NCI-H128 (cell line): Measurements from ENCODE around the gene MRPL48.
A peak's percentile ranks its signal among the peaks of the same experiment; 100 is the strongest.
"Not testable (repeated sequence)": the region's sequence is repeated elsewhere in the genome, so short reads cannot be mapped to it uniquely, and the experiment has no call there.

ENCODE experiments used
- DNase-seq: peaks from one replicate; lab custom pipeline; 2025; ENCODE audit not compliant: unreplicated experiment; lab: John Stamatoyannopoulos, UW

MRPL48 gene

DNA sequence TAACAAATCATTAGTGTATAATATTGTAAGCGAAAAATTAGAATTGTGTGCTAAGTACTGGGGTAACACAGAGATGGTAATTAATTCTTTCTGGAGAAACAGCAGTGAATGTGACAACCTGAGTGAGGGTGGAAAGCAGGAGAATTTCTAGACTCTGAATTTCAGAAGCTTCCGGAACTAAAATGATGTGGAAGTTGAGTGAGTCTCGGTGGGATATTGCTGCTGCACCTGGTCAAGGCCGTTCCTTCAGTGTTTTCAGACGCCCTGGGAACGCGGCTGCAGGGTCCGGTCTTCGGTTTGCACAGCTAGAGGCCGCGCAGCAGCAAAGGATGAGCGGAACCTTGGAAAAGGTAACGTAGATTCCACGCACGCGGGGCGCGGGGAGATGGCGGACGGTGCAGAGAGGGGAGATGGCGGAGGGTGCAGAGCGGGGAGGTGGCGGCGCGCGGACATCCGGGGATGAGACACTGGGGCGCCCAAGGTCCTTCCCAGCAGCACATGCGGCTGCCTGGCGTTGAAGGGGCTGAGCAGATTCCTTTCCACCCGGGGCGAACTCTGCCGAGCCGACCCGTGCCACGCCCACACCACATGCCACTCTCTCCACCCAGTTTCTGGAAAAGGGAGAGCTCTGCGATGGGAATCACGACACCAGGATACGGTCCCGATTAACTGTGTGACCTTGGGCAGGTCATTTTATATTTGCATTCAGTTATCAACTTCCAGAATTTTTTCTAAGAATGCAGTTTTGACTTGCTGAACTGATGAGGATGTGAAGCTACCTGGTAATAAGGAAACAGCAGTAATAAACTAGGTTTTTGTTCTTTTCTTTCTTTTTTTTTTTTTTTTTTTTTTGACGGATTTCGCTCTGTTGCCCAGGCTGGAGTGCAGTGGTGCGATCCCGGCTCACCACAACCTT is at the start of gene MRPL48:
Gene MRPL48 (plus strand): TSS at position 232 of the 916 bp plus-strand sequence. CDS start 98 bp downstream, at position 330.
- peak; percentile 83 for DNase-seq

DNA sequence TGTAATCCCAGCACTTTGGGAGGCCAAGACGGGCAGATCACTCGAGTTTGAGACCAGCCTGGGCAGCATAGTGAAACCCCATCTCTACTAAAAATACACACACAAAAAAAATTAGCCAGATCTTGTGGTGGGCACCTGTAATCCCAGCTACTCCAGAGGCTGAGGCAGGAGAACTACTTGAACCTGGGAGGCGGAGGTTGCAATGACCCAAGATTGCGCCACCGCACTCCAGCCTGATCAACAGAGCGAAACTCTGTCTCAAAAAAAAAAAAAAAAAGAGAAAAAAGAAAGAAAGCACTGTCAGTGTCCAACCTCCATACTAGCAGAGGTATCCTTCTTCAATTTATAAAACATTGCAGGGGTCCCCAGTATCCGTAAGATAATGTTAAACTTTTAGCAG is 44.6 kb upstream of the MRPL48 start:
- no peak for DNase-seq

DNA sequence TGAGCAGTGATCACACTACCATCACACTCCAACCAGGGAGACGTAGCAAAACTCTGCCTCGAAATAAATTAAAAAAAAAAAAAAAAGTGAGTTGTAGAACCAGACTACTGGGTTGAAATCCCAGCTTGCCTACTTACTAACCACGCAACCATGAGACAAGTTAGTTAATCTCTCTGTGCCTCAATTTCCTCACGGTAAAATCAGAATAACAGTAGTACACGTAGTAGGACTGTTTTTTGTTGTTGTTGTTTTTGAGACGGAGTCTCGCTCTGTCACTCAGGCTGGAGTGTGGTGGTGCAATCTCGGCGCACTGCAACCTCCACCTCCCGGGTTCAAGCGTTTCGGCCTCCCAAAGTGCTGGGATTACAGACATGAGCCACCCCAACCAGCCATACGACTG is 41.0 kb upstream of the MRPL48 start:
- DNase-seq = no peak

DNA sequence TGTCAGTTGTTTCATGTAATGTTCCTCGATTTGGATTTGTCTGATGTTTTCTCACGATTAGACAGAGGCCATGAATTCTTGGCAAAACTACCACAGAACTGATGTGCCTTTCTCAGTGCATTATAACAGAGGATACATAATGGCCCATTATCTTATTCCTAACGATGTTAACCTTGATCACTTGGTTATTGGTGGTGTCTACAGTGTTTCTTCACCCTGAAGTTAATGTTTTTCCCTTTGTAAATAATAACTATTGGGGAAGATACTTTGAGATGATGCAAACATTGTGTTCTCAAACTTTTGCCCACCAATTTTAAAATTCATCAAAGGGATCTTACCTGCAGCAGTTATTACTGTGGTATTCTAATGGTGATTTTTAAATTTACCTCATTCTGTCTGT is 39.9 kb upstream of the MRPL48 start:
- no peak for DNase-seq

DNA sequence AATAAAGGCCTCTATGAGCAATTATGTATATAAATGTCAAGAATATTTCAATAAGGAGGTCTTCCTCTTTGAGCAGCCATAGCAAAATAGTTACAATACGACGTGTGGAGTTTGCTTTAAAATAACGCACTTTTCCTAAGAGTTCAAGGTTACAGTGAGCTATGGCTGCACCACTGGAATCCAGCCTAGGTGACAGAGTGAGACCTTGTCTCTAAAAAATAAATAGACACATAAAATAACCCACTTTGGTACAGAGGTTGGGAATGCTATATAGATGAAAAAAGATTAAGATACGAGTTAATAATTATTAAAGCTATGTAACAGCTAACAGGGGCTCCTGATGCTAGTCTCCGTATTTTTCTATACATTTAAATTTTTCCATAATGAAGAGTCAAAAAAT is 39.4 kb upstream of the MRPL48 start:
- no peak for DNase-seq

DNA sequence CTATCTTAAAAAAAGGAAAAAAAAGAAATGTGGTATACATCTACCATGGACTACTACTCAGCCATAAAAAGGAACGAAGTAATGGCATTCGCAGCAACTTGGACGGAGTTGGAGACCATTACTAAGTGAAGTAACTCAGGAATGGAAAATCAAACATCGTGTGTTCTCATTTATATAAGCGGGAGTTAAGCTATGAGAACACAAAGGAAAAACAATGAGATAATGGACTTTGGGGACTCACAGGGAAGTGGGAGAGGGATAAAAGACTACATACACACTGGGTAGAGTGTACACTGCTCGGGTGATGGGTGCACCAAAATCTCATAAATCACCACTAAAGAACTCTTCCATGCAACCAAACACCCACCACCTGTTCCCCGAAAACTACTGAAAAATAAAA is 38.6 kb upstream of the MRPL48 start:
- no peak for DNase-seq

DNA sequence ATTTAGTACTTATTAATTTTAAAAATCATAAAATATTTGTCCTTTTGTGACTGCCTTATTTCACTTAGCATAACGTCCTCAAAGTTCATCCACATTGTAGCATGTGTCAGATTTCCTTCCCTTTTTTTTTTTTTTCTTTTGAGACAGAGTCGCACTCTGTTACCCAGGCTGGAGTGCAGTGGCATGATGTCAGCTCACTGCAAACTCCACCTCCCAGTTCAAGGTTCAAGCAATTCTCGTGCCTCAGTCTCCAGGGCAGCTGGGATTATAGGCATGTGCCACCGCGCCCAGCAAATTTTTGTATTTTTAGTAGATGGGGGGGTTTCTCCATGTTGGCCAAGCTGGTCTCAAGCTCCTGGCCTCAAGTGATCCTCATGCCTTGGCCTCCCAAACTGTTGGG is 37.4 kb upstream of the MRPL48 start:
- no peak for DNase-seq

DNA sequence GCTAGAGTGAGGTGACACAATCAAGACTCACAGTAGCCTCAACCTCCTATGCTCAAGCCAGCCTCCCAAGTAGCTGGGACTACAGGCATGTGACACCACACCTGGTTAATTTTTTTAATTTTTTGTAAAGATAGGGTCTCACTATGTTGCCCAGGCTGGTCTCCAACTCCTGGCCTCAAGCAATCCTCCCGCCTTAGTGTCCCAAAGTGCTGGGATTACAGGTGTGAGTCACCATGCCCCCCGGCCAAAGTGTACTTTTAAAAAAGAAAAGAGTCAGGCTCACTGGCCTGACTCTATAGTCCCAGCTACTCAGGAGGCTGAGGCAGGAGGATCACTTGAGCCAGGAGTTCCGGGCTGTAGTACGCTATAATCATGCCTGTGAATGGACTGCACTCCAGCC is 36.8 kb upstream of the MRPL48 start:
- not testable (repeated sequence) for DNase-seq

DNA sequence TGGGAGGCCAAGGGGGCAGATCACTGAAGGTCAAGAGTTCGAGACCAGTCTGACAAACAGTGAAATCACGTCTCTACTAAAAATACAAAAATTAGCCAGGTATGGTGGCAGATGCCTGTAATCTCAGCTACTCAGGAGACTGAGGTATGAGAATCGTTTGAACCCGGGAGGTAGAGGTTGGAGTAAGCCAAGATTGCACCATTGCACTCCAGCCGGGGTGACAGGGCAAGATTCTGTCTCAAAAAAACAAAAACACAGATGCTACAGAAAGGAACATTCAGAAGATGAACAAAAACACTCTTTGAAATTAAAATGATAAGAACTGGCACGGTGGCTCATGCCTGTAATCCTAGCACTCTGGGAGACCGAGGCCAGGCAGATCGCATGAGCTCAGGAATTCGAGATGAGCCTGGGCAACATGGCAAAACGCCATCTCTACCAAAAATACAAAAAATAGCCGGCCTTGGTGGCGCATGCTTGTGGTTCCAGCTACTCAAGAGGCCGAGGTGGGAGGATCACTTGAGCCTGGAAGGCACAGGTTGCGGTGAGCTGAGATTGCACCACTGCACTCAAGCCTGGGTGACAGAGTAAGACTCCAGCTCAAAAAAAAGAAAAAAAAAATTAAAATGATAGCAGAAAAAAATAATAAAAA is 35.3 kb upstream of the MRPL48 start:
- DNase-seq = no peak

DNA sequence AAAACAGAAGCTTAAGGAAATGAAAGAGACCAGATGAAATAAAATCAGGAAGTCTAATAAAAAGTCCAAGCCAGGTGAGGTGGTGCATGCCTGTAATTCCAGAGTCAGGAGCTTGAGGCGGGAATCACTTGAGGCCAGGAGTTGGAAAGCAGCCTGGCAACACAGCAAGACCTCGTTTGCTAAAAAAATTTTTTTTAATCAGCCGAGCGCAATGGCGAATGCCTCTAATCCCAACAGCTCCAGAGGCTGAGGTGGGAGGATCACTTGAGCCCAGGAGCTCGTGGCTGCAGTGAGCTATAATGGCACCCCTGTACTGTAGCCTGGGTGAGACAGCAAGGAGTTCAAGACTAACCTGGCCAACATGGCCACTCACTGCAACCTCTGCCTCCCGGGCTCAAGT is 34.8 kb upstream of the MRPL48 start:
- DNase-seq = no peak

DNA sequence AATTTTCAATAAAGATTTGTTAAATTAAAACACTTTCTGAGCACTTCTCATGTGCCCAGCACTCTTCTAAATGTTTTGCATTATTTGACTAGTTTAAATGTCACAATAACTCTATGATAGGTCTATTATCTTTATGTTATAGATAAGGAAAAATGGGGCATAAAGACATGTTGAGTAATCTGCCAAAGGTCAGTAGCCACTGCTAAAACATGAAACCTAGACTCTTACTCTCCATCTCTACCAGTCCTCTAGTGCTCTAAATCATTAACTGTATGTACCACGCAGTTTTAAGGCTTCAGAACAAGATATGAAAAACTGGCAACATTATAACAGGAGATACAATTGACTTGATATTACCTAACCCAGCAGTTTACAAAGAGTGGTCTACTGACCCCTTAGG is 33.7 kb upstream of the MRPL48 start:
- DNase-seq = no peak

DNA sequence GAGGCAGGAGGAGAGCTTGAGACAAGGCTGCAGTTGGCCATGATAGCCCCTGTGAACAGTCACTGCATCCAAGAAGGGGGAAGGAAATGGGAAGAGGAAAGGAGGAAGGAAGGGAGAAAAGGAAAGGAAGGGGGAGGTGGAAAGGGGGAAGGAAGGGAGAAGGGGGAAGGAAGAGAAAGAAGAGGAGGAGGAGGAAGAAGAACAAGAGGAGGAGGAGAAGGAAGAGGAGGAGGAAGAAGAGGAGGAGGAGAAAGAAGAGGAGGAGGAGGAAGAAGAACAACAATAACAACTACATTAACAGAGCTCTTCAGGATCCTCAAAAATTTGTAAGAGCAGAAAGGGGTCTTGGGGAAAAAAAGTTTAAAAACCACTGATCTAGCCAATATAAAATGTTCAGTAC is 32.0 kb upstream of the MRPL48 start:
- no peak for DNase-seq

DNA sequence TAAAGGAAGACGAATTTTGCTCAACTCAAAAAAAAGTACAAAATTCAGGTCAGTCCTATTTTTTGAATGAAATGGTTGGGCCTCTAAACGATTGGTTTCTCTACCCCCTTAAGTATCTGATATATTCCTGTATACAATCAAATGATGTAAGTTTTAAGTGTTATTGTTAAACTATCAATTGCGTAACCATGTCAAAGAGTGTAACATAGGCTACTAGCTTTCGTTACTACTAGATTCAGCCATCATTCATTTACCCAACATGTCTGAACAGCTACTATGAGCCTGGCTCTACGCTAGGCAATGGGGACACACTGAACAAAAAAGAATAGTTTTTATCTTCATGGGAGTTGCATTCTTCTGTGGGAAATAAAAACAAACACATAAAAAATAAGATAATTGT is 30.1 kb upstream of the MRPL48 start:
- no peak for DNase-seq

DNA sequence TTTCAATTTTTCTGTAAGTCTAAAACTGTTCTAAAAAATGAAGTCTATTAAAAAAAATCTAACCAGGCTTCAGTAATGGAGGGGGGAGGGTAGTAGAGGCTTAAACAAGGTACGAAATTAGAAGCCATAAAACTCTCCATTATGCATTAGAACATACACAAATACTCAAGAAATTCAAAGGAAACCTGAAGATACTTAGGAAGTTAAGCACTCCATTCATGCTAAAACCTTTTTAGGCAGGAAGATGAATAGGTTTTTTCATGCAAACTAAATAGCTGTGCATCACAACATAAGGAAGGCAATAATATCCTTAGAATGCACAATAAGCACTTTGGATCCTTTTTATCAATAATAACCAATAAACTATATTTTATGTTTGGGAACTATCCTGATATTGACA is 29.2 kb upstream of the MRPL48 start:
- no peak for DNase-seq

DNA sequence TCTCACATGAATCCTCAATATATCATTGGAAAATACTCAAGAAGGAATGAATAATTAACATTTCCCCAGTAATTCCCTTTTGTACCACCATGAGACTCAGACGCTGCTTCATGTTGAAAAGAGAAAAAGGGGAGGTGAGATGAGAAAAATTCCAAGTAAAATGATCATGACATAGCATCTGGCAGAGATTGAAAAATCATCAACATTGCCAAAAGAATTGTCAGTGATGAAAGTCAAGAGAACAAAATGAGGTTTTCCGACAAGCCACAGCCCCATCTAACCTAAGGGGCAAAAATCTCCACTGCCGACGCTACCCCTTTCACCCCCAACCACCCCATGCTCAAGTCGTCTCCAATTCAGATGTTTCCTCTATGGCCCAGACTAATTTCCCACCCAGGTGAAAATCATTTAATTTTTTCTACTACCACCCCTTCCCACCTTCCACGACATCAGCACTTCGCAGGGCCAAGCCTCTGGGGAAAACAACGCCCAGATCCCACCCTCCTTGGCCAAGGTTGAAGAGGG is 28.0 kb upstream of the MRPL48 start:
- DNase-seq = no peak

DNA sequence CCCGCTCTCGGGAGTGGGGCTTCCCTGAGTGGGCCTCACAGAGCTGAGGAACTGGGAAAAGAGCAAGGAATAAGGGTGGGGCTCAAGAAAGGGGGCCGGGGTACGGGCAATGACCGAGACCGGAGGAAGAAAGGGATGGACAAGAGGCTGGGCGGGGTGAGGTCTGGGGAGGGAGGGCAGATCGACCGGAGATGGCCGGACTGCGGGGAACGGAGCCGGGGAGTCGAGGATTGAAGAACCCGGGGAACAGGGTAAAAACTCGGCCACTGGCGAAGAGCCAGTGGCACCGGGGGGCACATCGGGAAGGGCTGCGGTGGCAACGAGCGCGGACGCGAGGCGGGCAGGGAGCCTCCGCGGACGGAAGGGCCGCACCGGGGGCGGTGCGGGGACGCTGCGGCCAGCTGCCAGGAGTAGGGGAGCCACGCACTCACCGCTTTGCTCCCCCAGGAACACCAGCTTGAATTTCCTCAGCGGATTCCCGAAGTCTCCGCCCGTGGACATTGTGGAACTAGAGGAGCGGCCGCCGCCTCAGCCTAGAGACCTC is 27.5 kb upstream of the MRPL48 start:
- no peak for DNase-seq

DNA sequence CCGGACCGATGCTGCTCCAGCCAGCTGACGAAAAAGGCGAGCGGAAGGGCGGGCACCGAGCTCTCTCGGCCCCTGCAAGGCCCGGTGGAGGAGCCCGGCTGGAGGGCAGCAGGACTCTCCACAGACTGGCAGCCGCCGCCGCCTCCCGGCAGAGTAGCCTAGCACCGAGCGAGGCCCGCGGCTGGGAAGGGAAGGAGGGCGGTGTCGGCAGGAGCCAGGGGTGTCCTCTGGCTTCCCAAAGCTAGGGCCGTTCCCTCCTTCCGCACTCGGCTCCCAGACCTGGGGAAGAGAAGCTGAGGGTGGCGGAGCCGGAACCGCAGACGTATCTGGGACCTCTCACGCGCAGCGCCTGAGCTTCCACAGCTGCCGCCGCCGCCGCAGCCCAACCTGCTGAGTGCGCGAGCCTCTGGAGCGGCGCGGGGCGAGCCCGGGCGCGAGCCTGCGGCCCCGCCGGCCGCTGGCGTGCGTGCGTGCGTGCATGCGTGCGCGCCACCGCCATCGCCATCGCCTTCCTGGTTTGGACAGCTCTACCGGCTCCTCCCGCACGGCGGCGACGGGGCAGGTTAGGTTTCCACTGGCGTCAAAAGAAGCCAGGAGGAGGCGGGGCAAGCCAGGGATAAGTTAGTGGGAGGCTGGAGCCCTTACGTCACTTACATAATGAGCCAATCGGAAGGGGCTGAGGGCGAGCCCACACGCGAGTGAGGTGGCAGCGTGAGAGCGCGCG is 26.8 kb upstream of the MRPL48 start, which contains the start of gene RAB6A:
Gene RAB6A (minus strand): TSS at position 396 of the 724 bp plus-strand sequence. CDS start 439 bp downstream, outside the sequence.
- peak; percentile 98 for DNase-seq

DNA sequence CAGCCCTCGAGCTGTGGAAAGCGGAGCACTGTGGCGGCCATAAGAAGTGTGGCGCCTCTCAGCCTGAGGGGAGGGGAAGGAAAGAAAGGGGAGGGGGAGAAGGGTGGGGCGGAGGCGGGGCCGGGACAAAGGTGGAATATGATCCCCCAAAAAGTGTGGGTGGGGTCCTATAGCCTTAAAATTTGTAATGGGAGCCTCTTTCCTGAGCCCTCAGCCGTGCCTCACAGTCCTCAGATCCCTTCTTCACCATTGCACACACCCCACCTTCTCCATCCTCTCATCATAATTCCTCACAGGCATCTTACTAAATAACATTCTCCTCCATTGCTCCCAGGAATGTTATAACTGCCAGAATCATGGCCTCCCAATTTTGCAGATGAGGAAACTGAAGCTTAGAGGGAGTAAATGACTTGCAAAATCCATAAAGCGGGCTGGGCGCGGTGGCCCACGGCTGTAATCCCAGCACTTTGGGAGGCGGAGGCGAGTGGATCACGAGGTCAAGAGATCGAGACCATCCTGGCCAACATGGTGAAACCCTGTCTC is 26.2 kb upstream of the MRPL48 start:
- DNase-seq = no peak

DNA sequence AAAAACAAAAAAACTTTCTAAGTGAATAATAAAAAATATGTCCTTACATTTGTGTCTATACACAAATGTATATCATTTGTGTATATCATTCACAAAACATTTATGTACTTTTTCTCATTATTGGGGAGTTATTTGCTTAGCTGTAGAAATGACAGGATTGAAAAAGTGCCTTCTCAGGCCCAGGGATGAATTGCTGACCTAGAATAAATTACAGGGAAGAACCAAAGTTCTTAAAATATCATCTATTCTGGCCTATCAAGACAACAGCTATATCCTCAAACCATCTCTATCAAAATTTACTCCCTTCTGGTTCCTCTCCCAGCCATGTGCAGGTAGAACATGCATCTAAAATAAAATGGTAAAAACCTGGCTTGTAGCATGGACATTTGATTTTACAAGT is 24.9 kb upstream of the MRPL48 start:
- DNase-seq = no peak

DNA sequence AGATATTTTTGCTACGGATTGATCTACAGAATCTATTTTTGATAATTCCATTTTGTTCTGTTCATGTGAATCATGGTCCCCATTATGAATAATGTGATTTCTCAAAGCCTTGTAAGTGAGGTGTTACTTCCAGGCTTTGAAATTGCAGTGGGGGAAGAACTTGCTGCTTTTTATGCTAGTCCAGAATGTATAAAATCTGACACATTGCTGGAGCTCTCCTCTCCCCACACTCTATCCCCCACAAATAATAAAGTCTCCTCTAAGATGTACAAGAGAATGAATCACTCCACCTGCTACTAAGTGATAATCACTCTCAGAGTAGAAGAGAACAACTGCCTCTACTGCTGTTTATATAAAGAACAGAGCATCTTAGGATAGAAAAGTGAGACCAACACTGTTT is 20.9 kb upstream of the MRPL48 start:
- no peak for DNase-seq

DNA sequence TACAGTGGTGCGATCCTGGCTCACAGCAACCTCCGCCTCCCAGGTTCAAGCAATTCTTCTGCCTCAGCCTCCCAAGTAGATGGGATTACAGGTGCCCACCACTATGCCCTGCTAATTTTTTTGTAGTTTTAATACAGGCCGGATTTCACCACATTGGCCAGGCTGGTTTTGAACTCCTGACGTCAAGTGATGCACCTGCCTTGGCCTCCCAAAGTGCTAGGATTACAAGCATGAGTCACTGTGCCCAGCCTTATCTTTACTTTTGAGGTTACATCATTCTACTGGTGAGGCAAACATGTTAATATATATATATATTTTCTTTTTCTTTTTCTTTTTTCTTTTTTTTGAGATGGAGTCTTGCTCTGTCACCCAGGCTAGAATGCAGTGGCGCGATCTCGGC is 16.9 kb upstream of the MRPL48 start:
- DNase-seq = not testable (repeated sequence)
